SKM-1 treated with dmso at 0.1 percent for 144 hours (cell line): Measurements from ENCODE around the gene TAF5L.
A peak's percentile ranks its signal among the peaks of the same experiment; 100 is the strongest.
"Not testable (repeated sequence)": the region's sequence is repeated elsewhere in the genome, so short reads cannot be mapped to it uniquely, and the experiment has no call there.

Experiments
- DNase-seq: peaks from one replicate; lab custom pipeline; 2025; ENCODE audit not compliant: unreplicated experiment; lab: John Stamatoyannopoulos, UW

TAF5L gene

GRCh38 chr1:229642970-229643369 lies 17.0 kb upstream of the TAF5L start:
- no peak for DNase-seq

- DNase-seq, result no peak
Measured at GRCh38 chr1:229642376-229642775, 16.5 kb upstream of the TAF5L start.

- no peak for DNase-seq
Measured at GRCh38 chr1:229641306-229641705, 15.4 kb upstream of the TAF5L start.

- DNase-seq, result no peak
Measured at GRCh38 chr1:229640455-229640854, 14.5 kb upstream of the TAF5L start.

GRCh38 chr1:229637746-229638145 lies 11.8 kb upstream of the TAF5L start:
- DNase-seq, result no peak

GRCh38 chr1:229636042-229636441 lies 10.1 kb upstream of the TAF5L start:
- no peak for DNase-seq

- DNase-seq, result no peak
Measured at GRCh38 chr1:229631966-229632365, 6.0 kb upstream of the TAF5L start.

GRCh38 chr1:229631148-229631547 lies 5.2 kb upstream of the TAF5L start:
- DNase-seq, result no peak

- no peak for DNase-seq
Measured at GRCh38 chr1:229629261-229629660, 3.3 kb upstream of the TAF5L start.

GRCh38 chr1:229627003-229627402 lies 1.1 kb upstream of the TAF5L start:
- DNase-seq, result no peak

- DNase-seq, result peak; percentile 68
Measured at GRCh38 chr1:229625071-229625914, 629 bp downstream of the TAF5L start.

GRCh38 chr1:229624521-229625070 lies 1.3 kb downstream of the TAF5L start:
- DNase-seq, result no peak

GRCh38 chr1:229623838-229624237 lies 2.1 kb downstream of the TAF5L start:
- DNase-seq, result no peak

GRCh38 chr1:229623225-229623624 lies 2.7 kb downstream of the TAF5L start:
- DNase-seq, result no peak

GRCh38 chr1:229622641-229623120 lies 3.2 kb downstream of the TAF5L start:
- DNase-seq, result not testable (repeated sequence)

GRCh38 chr1:229621663-229622062 lies 4.3 kb downstream of the TAF5L start:
- no peak for DNase-seq

GRCh38 chr1:229620876-229621275 lies 5.0 kb downstream of the TAF5L start:
- DNase-seq, result no peak

GRCh38 chr1:229619614-229620013 lies 6.3 kb downstream of the TAF5L start:
- no peak for DNase-seq

GRCh38 chr1:229619002-229619401 lies 6.9 kb downstream of the TAF5L start:
- DNase-seq, result no peak

- DNase-seq, result no peak
Measured at GRCh38 chr1:229617351-229618100, 8.4 kb downstream of the TAF5L start.

- no peak for DNase-seq
Measured at GRCh38 chr1:229614701-229615100, 11.2 kb downstream of the TAF5L start.

- DNase-seq, result no peak
Measured at GRCh38 chr1:229613938-229614337, 12.0 kb downstream of the TAF5L start.
